HG02973 (cell line): ENCODE data around the gene SUPT20HL1.
"Not testable (repeated sequence)": the region's sequence is repeated elsewhere in the genome, so short reads cannot be mapped to it uniquely, and the experiment has no call there.

Source experiments
- ATAC-seq: cut with Tn5 transposase; IDR thresholded peaks from one replicate; pipeline ENCODE4 v1.9.1; 2021; ENCODE audit warnings: moderate library complexity; ENCODE audit not compliant: unreplicated experiment

Gene SUPT20HL1

GRCh38 chrX:24363432-24364181, 3.2 kb downstream of the SUPT20HL1 start:
- not testable (repeated sequence) for ATAC-seq

- ATAC-seq: no peak
Measured at GRCh38 chrX:24364326-24364725, 3.9 kb downstream of the SUPT20HL1 start.

- ATAC-seq: no peak
Measured at GRCh38 chrX:24364851-24365538, 4.6 kb downstream of the SUPT20HL1 start.

- ATAC-seq: not testable (repeated sequence)
Measured at GRCh38 chrX:24366762-24367400, 6.4 kb downstream of the SUPT20HL1 start.

GRCh38 chrX:24369816-24370215, 9.4 kb downstream of the SUPT20HL1 start:
- no peak for ATAC-seq

GRCh38 chrX:24371391-24371972, 11.0 kb downstream of the SUPT20HL1 start:
- ATAC-seq: no peak

- ATAC-seq: no peak
Measured at GRCh38 chrX:24372021-24372763, 11.8 kb downstream of the SUPT20HL1 start.

- no peak for ATAC-seq
Measured at GRCh38 chrX:24375600-24376131, 15.2 kb downstream of the SUPT20HL1 start.

GRCh38 chrX:24376403-24376802, 16.0 kb downstream of the SUPT20HL1 start:
- no peak for ATAC-seq

GRCh38 chrX:24377195-24377594, 16.8 kb downstream of the SUPT20HL1 start:
- ATAC-seq: no peak

- no peak for ATAC-seq
Measured at GRCh38 chrX:24377911-24378468, 17.6 kb downstream of the SUPT20HL1 start.

GRCh38 chrX:24378706-24379105, 18.3 kb downstream of the SUPT20HL1 start:
- no peak for ATAC-seq

GRCh38 chrX:24380262-24381187, 20.1 kb downstream of the SUPT20HL1 start:
- ATAC-seq: no peak

- ATAC-seq: not testable (repeated sequence)
Measured at GRCh38 chrX:24382315-24382714, 21.9 kb downstream of the SUPT20HL1 start.

GRCh38 chrX:24387724-24388123, 27.3 kb downstream of the SUPT20HL1 start:
- no peak for ATAC-seq

- ATAC-seq: no peak
Measured at GRCh38 chrX:24391389-24391788, 30.9 kb downstream of the SUPT20HL1 start.

- no peak for ATAC-seq
Measured at GRCh38 chrX:24391843-24392242, 31.4 kb downstream of the SUPT20HL1 start.

- ATAC-seq: no peak
Measured at GRCh38 chrX:24392709-24393108, 32.3 kb downstream of the SUPT20HL1 start.

- no peak for ATAC-seq
Measured at GRCh38 chrX:24395775-24396174, 35.3 kb downstream of the SUPT20HL1 start.
